GM10266 (cell line): ENCODE measurements around the gene RNU2-63P.
"Not testable (repeated sequence)": the region's sequence is repeated elsewhere in the genome, so short reads cannot be mapped to it uniquely, and the experiment has no call there.

Experiments used
- DNase-seq: peaks from one replicate; pipeline ENCODE4 v3.0.0; 2012; ENCODE audit errors: extremely low spot score
- TF ChIP-seq, protein P1 (sequence below): IDR thresholded peaks from 2 replicates; pipeline ENCODE4 v1.5.1; 2012; ENCODE audit warnings: mild to moderate bottlenecking, low read depth; ENCODE audit not compliant: control insufficient read depth, insufficient read depth; ENCODE audit errors: missing control alignments

RNU2-63P gene

DNA sequence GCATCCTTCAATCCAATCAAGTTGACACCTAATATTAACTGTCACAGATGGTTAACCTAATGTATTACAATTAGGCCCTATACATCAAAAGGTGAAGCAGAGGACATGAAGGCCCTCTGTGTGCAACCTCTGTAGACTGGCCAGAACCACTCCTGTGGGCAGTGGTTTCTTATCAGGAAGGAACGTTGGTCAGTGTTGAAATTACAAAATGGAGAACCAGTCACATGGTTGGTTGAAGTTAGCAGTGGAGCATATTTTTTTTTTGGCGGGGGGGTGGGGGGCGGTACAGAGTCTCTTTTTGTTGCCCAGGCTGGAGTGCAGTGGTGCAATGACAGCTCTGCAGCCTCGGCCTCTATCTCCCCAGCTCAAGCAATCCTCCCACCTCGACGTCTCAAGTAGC is 19.8 kb downstream of the RNU2-63P start:
- TF ChIP-seq, protein P1, sequence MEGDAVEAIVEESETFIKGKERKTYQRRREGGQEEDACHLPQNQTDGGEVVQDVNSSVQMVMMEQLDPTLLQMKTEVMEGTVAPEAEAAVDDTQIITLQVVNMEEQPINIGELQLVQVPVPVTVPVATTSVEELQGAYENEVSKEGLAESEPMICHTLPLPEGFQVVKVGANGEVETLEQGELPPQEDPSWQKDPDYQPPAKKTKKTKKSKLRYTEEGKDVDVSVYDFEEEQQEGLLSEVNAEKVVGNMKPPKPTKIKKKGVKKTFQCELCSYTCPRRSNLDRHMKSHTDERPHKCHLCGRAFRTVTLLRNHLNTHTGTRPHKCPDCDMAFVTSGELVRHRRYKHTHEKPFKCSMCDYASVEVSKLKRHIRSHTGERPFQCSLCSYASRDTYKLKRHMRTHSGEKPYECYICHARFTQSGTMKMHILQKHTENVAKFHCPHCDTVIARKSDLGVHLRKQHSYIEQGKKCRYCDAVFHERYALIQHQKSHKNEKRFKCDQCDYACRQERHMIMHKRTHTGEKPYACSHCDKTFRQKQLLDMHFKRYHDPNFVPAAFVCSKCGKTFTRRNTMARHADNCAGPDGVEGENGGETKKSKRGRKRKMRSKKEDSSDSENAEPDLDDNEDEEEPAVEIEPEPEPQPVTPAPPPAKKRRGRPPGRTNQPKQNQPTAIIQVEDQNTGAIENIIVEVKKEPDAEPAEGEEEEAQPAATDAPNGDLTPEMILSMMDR: no peak
- no peak for DNase-seq

DNA sequence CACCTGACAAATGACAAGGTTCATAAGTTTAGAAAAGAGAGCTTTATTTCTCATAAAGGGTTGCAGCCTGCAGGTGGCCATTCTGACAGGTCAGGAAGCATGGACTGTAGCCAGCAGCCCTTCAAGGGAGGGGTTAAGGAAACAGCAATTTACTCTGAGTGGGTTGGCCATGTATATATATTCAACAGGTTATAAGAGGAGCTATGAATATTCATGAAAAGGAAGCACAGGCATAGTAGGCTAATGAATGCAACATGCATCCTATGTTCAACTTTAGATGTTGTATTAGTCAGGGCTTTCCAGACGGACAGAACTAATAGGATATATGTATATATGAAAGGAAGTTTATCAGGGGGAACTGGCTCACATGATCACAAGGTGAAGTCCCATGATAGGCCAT is 20.6 kb downstream of the RNU2-63P start:
- TF ChIP-seq, protein P1: no peak
- no peak for DNase-seq

DNA sequence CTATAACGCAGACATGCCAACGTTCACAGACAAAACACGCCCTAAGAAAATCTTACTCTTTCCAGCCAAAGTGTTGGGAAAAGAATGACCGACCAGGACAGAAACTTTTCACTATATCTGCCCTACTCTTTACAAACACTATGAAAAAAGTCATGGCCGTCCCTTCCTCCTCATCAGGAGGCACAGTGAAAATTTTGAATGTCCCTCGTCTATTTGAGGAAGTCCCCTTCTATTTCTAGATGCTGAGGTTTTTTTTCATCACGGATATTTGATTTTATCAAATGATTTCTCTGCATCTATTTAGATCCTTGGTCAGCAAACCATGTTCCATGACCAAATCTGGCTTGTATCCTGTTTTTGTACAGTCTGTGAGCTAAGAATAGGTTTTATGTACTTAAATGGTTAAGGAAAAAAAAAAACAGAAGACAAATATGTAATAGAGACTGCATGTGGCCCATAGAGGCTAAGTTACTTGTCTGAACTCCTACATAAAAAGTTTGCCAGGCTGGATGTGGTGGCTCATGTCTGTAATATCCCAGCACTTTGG is 22.0 kb downstream of the RNU2-63P start:
- not testable (repeated sequence) for DNase-seq

GRCh38 chr2:87992569-87992968 is 23.8 kb downstream of the RNU2-63P start:
- DNase-seq: not testable (repeated sequence)

DNA sequence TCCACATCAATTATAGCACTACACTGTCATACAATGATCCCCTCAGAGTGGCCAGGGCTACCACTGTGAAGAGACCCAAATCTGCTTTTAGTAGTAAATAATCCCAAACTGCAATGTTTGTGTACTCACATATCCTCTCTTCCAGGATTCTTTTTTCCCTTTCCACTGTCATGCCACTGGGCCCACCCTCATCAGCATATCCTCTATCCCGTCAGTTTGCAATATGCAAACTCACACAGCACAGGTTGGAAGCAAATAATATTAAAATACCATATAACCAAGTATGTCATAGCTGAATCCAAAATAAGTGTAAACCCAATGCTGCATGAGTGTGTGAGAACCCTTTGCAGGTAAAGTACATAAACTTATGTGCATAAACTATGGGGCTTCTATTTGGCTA is 28.9 kb downstream of the RNU2-63P start:
- DNase-seq: not testable (repeated sequence)

DNA sequence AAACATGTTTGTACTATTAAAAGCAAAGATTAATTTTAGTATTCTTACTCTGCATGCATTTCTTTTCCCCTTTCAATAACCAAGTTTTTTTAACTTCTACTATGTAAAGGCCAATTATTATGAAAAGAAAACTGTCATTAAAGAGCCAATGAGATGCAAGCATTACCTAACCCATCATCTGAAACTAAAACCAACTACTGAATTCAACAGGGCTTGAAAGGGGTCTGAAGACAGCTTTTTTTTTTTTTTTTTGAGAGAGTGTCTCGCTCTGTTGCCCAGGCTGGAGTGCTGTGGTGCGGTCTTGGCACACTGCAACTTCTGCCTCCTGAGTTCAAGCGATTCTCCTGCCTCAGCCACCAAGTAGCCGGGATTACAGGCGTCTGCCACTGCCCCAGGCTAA is 30.4 kb downstream of the RNU2-63P start:
- DNase-seq: not testable (repeated sequence)

- DNase-seq: not testable (repeated sequence)
Observed at GRCh38 chr2:87981182-87981581, 35.2 kb downstream of the RNU2-63P start.

GRCh38 chr2:87972385-87972784 is 44.0 kb downstream of the RNU2-63P start:
- not testable (repeated sequence) for DNase-seq
